ENCODE measurements around the gene PDZD2.

GRCh38 chr5:31900296-31900865 is 261.4 kb downstream of the PDZD2 start:
- TF ChIP-seq POLR2AphosphoS5 (IDR thresholded peaks at IDR 0.05) (no peak), CTCF (IDR thresholded peaks at IDR 0.05; ENCODE audit: poor library complexity, severe bottlenecking) (no peak), TAF1 (IDR thresholded peaks at IDR 0.05; ENCODE audit: low read depth) (no peak), EP300 (conservative IDR thresholded peaks at IDR 0.05; ENCODE audit: poor library complexity, severe bottlenecking) (no peak), REST (IDR thresholded peaks at IDR 0.05; ENCODE audit: borderline replicate concordance) (no peak), SMC3 (conservative IDR thresholded peaks at IDR 0.05; ENCODE audit: poor library complexity) (no peak)
